SKM-1 treated with dmso at 0.1 percent for 144 hours (cell line): ENCODE measurements around the gene EYS.

Experiments
- DNase-seq: peaks from one replicate; lab custom pipeline; 2025; ENCODE audit not compliant: unreplicated experiment; lab: John Stamatoyannopoulos, UW

The EYS gene

GRCh38 chr6:64213697-64214096 is 1493.3 kb downstream of the EYS start:
- no peak for DNase-seq

GRCh38 chr6:64197246-64197645 is 1509.8 kb downstream of the EYS start:
- no peak for DNase-seq

GRCh38 chr6:64186592-64186991 is 1520.4 kb downstream of the EYS start:
- no peak for DNase-seq

GRCh38 chr6:64185621-64186020 is 1521.4 kb downstream of the EYS start:
- no peak for DNase-seq

GRCh38 chr6:64175296-64175695 is 1531.7 kb downstream of the EYS start:
- no peak for DNase-seq

GRCh38 chr6:64170316-64170715 is 1536.7 kb downstream of the EYS start:
- no peak for DNase-seq

- no peak for DNase-seq
Observed at GRCh38 chr6:64160486-64160885, 1546.5 kb downstream of the EYS start.

GRCh38 chr6:64155063-64155462 is 1552.0 kb downstream of the EYS start:
- DNase-seq: no peak

GRCh38 chr6:64146876-64147275 is 1560.2 kb downstream of the EYS start:
- no peak for DNase-seq

- no peak for DNase-seq
Observed at GRCh38 chr6:64146094-64146493, 1560.9 kb downstream of the EYS start.

GRCh38 chr6:64145658-64146057 is 1561.4 kb downstream of the EYS start:
- DNase-seq: no peak

GRCh38 chr6:64143101-64143500 is 1563.9 kb downstream of the EYS start:
- no peak for DNase-seq

GRCh38 chr6:64141680-64142079 is 1565.3 kb downstream of the EYS start:
- DNase-seq: no peak

- DNase-seq: no peak
Observed at GRCh38 chr6:64128301-64129024, 1578.6 kb downstream of the EYS start.

- DNase-seq: no peak
Observed at GRCh38 chr6:64123761-64124633, 1583.0 kb downstream of the EYS start.

- DNase-seq: no peak
Observed at GRCh38 chr6:64122712-64123375, 1584.2 kb downstream of the EYS start.

- no peak for DNase-seq
Observed at GRCh38 chr6:64121011-64121565, 1585.9 kb downstream of the EYS start.

GRCh38 chr6:64113704-64114103 is 1593.3 kb downstream of the EYS start:
- DNase-seq: no peak

GRCh38 chr6:64104051-64104450 is 1603.0 kb downstream of the EYS start:
- DNase-seq: no peak

- no peak for DNase-seq
Observed at GRCh38 chr6:64103480-64103879, 1603.5 kb downstream of the EYS start.

GRCh38 chr6:64100702-64101303 is 1606.2 kb downstream of the EYS start:
- DNase-seq: no peak
